ENCODE data around the gene RXFP4. TPM values are rescaled to one million over a fixed set of nuclear protein-coding genes. Genes with fewer than 3 reads are reported as not detected.

The RXFP4 gene
- total RNA-seq, 1 donor from 2014 or later: not detected

GRCh38 chr1:155989242-155990004, 48.0 kb downstream of the RXFP4 start:
- TF ChIP-seq EZH2 (IDR thresholded peaks at IDR 0.05) (no peak), CTCF (IDR thresholded peaks at IDR 0.05) (peak; percentile 94), EZH2phosphoT487 (IDR thresholded peaks at IDR 0.05) (no peak)
- Histone ChIP-seq H3F3A (ENCODE audit: low read depth) (peaks cover 4% of the 10 kb centered on the region), H3K9ac (no peak overlapping the region), H3K4me1 (peaks cover 4% of the 10 kb centered on the region), H2AFZ (replicated peaks) (peak overlapping the region; percentile 73), H4K20me1 (ENCODE audit: low read depth) (no peaks in the 10 kb centered on the region), H3K4me3 (no peak overlapping the region), H3K27me3 (no peaks in the 10 kb centered on the region), H3K79me2 (ENCODE audit: low read depth) (no peaks in the 10 kb centered on the region), H3K27ac (no peak overlapping the region), H3K36me3 (no peaks in the 10 kb centered on the region), H3K9me3 (ENCODE audit: low read depth) (no peaks in the 10 kb centered on the region), H3K4me2 (no peak overlapping the region)
- peaks cover 3% of the 10 kb centered on the region for H3K27me3 Mint-ChIP-seq (ENCODE audit: insufficient read depth, low read depth)
- no peaks in the 10 kb centered on the region for H3K36me3 Mint-ChIP-seq
- H3K4me3 Mint-ChIP-seq: no peak overlapping the region
- no peak overlapping the region for H3K27ac Mint-ChIP-seq
- H3K9me3 Mint-ChIP-seq: no peaks in the 10 kb centered on the region
- DNase-seq (ENCODE audit: low spot score): peak; percentile 78
- H3K4me1 Mint-ChIP-seq: peaks cover 9% of the 10 kb centered on the region

- Mint-ChIP-seq H3K4me1 (peaks cover 8% of the 10 kb centered on the region), H3K4me3 (no peak overlapping the region), H3K27me3 (ENCODE audit: insufficient read depth, low read depth) (peaks cover 3% of the 10 kb centered on the region), H3K27ac (no peak overlapping the region), H3K9me3 (no peaks in the 10 kb centered on the region), H3K36me3 (no peaks in the 10 kb centered on the region)
- no peaks in the 10 kb centered on the region for H3K27me3 ChIP-seq
- no peaks in the 10 kb centered on the region for H3K36me3 ChIP-seq
- DNase-seq (ENCODE audit: low spot score): no peak
- no peak overlapping the region for H2AFZ ChIP-seq (replicated peaks)
- H3K4me2 ChIP-seq: no peak overlapping the region
- TF ChIP-seq EZH2phosphoT487 (IDR thresholded peaks at IDR 0.05) (no peak), CTCF (IDR thresholded peaks at IDR 0.05) (no peak), EZH2 (IDR thresholded peaks at IDR 0.05) (no peak)
- no peaks in the 10 kb centered on the region for H3K79me2 ChIP-seq (ENCODE audit: low read depth)
- H3K4me3 ChIP-seq: no peak overlapping the region
- no peaks in the 10 kb centered on the region for H3K9me3 ChIP-seq (ENCODE audit: low read depth)
- no peaks in the 10 kb centered on the region for H3F3A ChIP-seq (ENCODE audit: low read depth)
- no peaks in the 10 kb centered on the region for H3K4me1 ChIP-seq
- H3K9ac ChIP-seq: no peak overlapping the region
- H3K27ac ChIP-seq: no peak overlapping the region
- H4K20me1 ChIP-seq (ENCODE audit: low read depth): no peaks in the 10 kb centered on the region
Observed at GRCh38 chr1:155990005-155990739, 48.7 kb downstream of the RXFP4 start.

Small RNA genes within 50 kb of the gene (microRNA-seq; reads per million reads assigned to microRNA genes)
- not detected for gene MIR6738

Small RNA genes within 50 kb of the gene (small RNA-seq; reads per million reads assigned to genes)
- gene MIR6738: not detected
- gene RF00015: not detected
- gene SCARNA4: not detected
- gene SNORA80E: 17.3 reads per million, percentile 97 among the genes with 10 or more reads in this experiment

Other genes with a start within 250 kb of the RXFP4 start
- gene GON4L, start 84.4 kb upstream of the RXFP4 start, total RNA-seq (ENCODE audit: low replicate concordance): 31.4 and 41.8 TPM in 2 replicates
- 6.3 TPM in 2 replicates for gene SYT11, start 82.1 kb upstream of the RXFP4 start, total RNA-seq (ENCODE audit: low replicate concordance)
- gene RIT1, start 30.3 kb upstream of the RXFP4 start, total RNA-seq (ENCODE audit: low replicate concordance): 41.5 and 51.3 TPM in 2 replicates
- gene KHDC4, start 7.2 kb upstream of the RXFP4 start, total RNA-seq (ENCODE audit: low replicate concordance): 91.5 and 91.9 TPM in 2 replicates
- 79.7 and 108 TPM in 2 replicates for gene ARHGEF2, start 36.9 kb downstream of the RXFP4 start, total RNA-seq (ENCODE audit: low replicate concordance)
- gene SSR2, start 79.3 kb downstream of the RXFP4 start, total RNA-seq (ENCODE audit: low replicate concordance): 293 and 314 TPM in 2 replicates
- gene UBQLN4, start 112.2 kb downstream of the RXFP4 start, total RNA-seq (ENCODE audit: low replicate concordance): 43.7 and 64.9 TPM in 2 replicates
- gene LAMTOR2, start 113.1 kb downstream of the RXFP4 start, total RNA-seq (ENCODE audit: low replicate concordance): 29.4 and 50.6 TPM in 2 replicates
- gene RAB25, start 119.5 kb downstream of the RXFP4 start, total RNA-seq (ENCODE audit: low replicate concordance): 2.4 and 7.7 TPM in 2 replicates
- gene MEX3A, start 140.8 kb downstream of the RXFP4 start, total RNA-seq (ENCODE audit: low replicate concordance): 32.2 and 62.6 TPM in 2 replicates
- 20.5 and 35.8 TPM in 2 replicates for gene LMNA, start 173.1 kb downstream of the RXFP4 start, total RNA-seq (ENCODE audit: low replicate concordance)
- 0.69 and 1.8 TPM in 2 replicates for gene SEMA4A, start 211.9 kb downstream of the RXFP4 start, total RNA-seq (ENCODE audit: low replicate concordance)

Data from neural progenitor cell (in vitro differentiated cells).